Spleen (tissue), 11 donors: ENCODE results near the gene ZNF26. TPM values are rescaled to one million over a fixed set of nuclear protein-coding genes. Genes with fewer than 3 reads are reported as not detected.

Experiments used
- DNase-seq: peaks from one replicate; pipeline ENCODE4 v3.0.0-alpha.2; 2020
- H3K27ac ChIP-seq, 8 donors: fragments of 200-600 bp; sonication (generic) in 7 of 8; 1 replicate in 4 of 8; 2 replicates in 4 of 8; pipeline versions ENCODE4 v1.5.0 to v1.8.0; 2016 to 2021; ENCODE audit warnings: inconsistent platforms in 4 of 8, mild to moderate bottlenecking in 4 of 8, moderate library complexity in 1 of 8
- H3K27me3 ChIP-seq, 7 donors: fragments of 200-600 bp; sonication (generic) in 6 of 7; replicated peaks in 1 of 7; 1 replicate in 4 of 7; 2 replicates in 3 of 7; pipeline versions ENCODE4 v1.5.0 to v1.8.0; 2016 to 2021; ENCODE audit warnings: inconsistent platforms in 3 of 7, mild to moderate bottlenecking in 1 of 7
- H3K36me3 ChIP-seq, 6 donors: fragments of 200-600 bp; sonication (generic) in 5 of 6; 1 replicate in 4 of 6; 2 replicates in 2 of 6; pipeline versions ENCODE4 v1.5.0 to v1.8.0; 2016 to 2021; ENCODE audit warnings: inconsistent platforms in 2 of 6
- H3K4me1 ChIP-seq, 6 donors: fragments of 200-600 bp; sonication (generic) in 5 of 6; 1 replicate in 3 of 6; 2 replicates in 3 of 6; pipeline versions ENCODE4 v1.5.0 to v1.8.0; 2016 to 2021; ENCODE audit warnings: inconsistent platforms in 3 of 6
- H3K4me3 ChIP-seq, 8 donors: fragments of 200-600 bp; sonication (generic) in 7 of 8; 1 replicate in 4 of 8; 2 replicates in 4 of 8; pipeline versions ENCODE4 v1.5.0 to v1.8.0; 2016 to 2021; ENCODE audit warnings: inconsistent platforms in 4 of 8, mild to moderate bottlenecking in 4 of 8, moderate library complexity in 2 of 8
- H3K9me3 ChIP-seq, 8 donors: fragments of 200-600 bp; sonication (generic) in 7 of 8; 1 replicate in 4 of 8; 2 replicates in 4 of 8; pipeline versions ENCODE4 v1.5.0 to v1.8.0; 2016 to 2021; ENCODE audit warnings: inconsistent platforms in 4 of 8
- POLR2A ChIP-seq, 3 donors: fragments of 450-650 bp; IDR thresholded peaks; one replicate each; pipeline ENCODE4 v1.5.1; 2017; ENCODE audit warnings: antibody characterized with exemption in 3 of 3, mild to moderate bottlenecking in 1 of 3
- POLR2AphosphoS5 ChIP-seq, 3 donors: sonication (generic); formaldehyde crosslinking; IDR thresholded peaks; one replicate each; pipeline ENCODE4 v1.5.1; 2017; ENCODE audit warnings: antibody characterized with exemption in 3 of 3
- WGBS, 5 donors: extraction: QIAGEN DNeasy Blood & Tissue Kit in 3 of 5; methylation state at CpG; one replicate each; pipeline versions ENCODE4 v1.1.5 to v1.1.7; 2013 to 2018; 5-methylcytosine and 5-hydroxymethylcytosine counted together
- intact Hi-C: fragments of 100-400 bp; cut with DNase I; formaldehyde crosslinking; loops from one replicate; pipeline ENCODE4 v1.15.0; 2023; ENCODE audit warnings: low total_unique reads
- polyA plus RNA-seq, 3 donors: library from polyadenylated mRNA; stranded (reverse); fragments of 200-250 nt; gene quantifications; one replicate each; pipeline ENCODE4 v1.2.1, GENCODE V29; 2013
- total RNA-seq, 7 donors: library from RNA; depleted of rRNA in 3 of 7; stranded (reverse); fragments of >200 nt in 3 of 7; fragmentation: NEBNext Ultra II Directional in 4 of 7; extraction: Animal tissue kit (Norgen Biotek cat#: 25700) in 4 of 7; gene quantifications; one replicate each; pipeline versions ENCODE4 v1.1.0 to v1.2.1, GENCODE V29; 2016 to 2021
- TF ChIP-seq, protein P1 (sequence below), 11 experiments: fragments of 200-600 bp in 7 of 11; fragments of 450-650 bp in 4 of 11; sonication (generic) in 4 of 11; IDR thresholded peaks in 8 of 11; conservative IDR thresholded peaks in 3 of 11; 1 replicate in 7 of 11; 2 replicates in 4 of 11; pipeline versions ENCODE4 v1.4.0 to v1.8.0; 2016 to 2021; ENCODE audit warnings: antibody characterized with exemption in 11 of 11, inconsistent platforms in 4 of 11, mild to moderate bottlenecking in 1 of 11
- donor health status: healthy with polysubstance abuse.
- donor health status: DM: no; HTN: no; CAD: no; lungs with moderate emphysema.
- donor health status: DM: no; HTN: no; CAD: no.
- donor health status: Bipolar disorder and iron deficiency.
- donor health status: healthy.
- donor health status: DM: no; HTN: no; CAD: no.
- donor health status: DM: yes; HTN: yes; CAD: no.

ZNF26 gene
- total and polyA plus RNA-seq, 10 donors: 4.0 to 28.7 (median 17.9) TPM

- H3K4me3 ChIP-seq: peak overlapping the region in 1 of 8 donors; percentile 26
- 87 to 99% (median 98%) methylated on average over 6 of the region's 6 CpGs for WGBS, 5 donors
- peaks cover 71 to 100% (median 100%) of the 10 kb centered on the region in 8 donors for H3K9me3 ChIP-seq
These were observed 24.6 kb downstream of the ZNF26 start for GRCh38 chr12:133010657-133011297.

DNA sequence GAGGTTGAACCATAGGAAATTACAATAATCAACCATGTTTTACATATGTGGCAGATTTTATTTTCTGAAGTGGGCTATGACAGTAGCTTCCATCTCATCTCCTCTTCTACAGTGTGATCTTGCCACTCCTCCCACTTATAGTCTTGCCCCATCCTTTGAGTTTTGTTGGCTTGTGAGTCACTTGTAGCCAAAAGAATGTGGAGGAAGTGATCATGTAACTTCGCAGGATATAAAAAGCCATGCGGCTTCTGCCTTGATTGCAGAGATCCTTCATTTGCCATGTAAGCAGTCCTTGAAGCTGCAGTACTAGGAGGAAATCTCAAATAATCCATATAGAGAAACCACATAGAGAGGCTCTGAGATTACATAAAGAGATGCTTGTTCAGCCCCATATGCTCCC, 37.4 kb downstream of the ZNF26 start:
- H3K4me3 ChIP-seq: no peak overlapping the region
- intact Hi-C loops: no loop called here
- no peak for DNase-seq
- 91 to 97% (median 94%) methylated on average over 2 of the region's 2 CpGs for WGBS, 5 donors
- TF ChIP-seq POLR2A (IDR thresholded peaks at IDR 0.05) (no peak), POLR2AphosphoS5 (IDR thresholded peaks at IDR 0.05) (no peak)
- TF ChIP-seq, protein P1, sequence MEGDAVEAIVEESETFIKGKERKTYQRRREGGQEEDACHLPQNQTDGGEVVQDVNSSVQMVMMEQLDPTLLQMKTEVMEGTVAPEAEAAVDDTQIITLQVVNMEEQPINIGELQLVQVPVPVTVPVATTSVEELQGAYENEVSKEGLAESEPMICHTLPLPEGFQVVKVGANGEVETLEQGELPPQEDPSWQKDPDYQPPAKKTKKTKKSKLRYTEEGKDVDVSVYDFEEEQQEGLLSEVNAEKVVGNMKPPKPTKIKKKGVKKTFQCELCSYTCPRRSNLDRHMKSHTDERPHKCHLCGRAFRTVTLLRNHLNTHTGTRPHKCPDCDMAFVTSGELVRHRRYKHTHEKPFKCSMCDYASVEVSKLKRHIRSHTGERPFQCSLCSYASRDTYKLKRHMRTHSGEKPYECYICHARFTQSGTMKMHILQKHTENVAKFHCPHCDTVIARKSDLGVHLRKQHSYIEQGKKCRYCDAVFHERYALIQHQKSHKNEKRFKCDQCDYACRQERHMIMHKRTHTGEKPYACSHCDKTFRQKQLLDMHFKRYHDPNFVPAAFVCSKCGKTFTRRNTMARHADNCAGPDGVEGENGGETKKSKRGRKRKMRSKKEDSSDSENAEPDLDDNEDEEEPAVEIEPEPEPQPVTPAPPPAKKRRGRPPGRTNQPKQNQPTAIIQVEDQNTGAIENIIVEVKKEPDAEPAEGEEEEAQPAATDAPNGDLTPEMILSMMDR (IDR thresholded peaks at IDR 0.05 in 8 of 11, conservative IDR thresholded peaks at IDR 0.05 in 3 of 11): no peak
- H3K36me3 ChIP-seq: peaks cover 0 to 12% (median 4%) of the 10 kb centered on the region in 6 donors
- no peaks in the 10 kb centered on the region for H3K4me1 ChIP-seq
- H3K27ac ChIP-seq: no peak overlapping the region
- peaks cover 17 to 100% (median 100%) of the 10 kb centered on the region in 8 donors for H3K9me3 ChIP-seq
- H3K27me3 ChIP-seq: no peaks in the 10 kb centered on the region

More at GRCh38 chr12:133010657-133011297, 24.6 kb downstream of the ZNF26 start:
- intact Hi-C loops: no loop called here
- Histone ChIP-seq H3K27me3 (no peaks in the 10 kb centered on the region), H3K4me1 (no peaks in the 10 kb centered on the region), H3K27ac (no peak overlapping the region), H3K36me3 (peaks cover 53 to 100% (median 99%) of the 10 kb centered on the region in 6 donors)
- no peak for DNase-seq
- TF ChIP-seq POLR2A (IDR thresholded peaks at IDR 0.05) (no peak), POLR2AphosphoS5 (IDR thresholded peaks at IDR 0.05) (no peak)
- TF ChIP-seq, protein P1 (IDR thresholded peaks at IDR 0.05 in 8 of 11, conservative IDR thresholded peaks at IDR 0.05 in 3 of 11): no peak

GRCh38 chr12:133026996-133027395, 40.8 kb downstream of the ZNF26 start:
- Histone ChIP-seq H3K4me3 (no peak overlapping the region), H3K9me3 (peaks cover 9 to 99% (median 98%) of the 10 kb centered on the region in 8 donors)

More at GRCh38 chr12:133026996-133027395, 40.8 kb downstream of the ZNF26 start:
- no peak for DNase-seq
- no peaks in the 10 kb centered on the region for H3K4me1 ChIP-seq
- H3K36me3 ChIP-seq: no peaks in the 10 kb centered on the region
- no peaks in the 10 kb centered on the region for H3K27me3 ChIP-seq
- TF ChIP-seq POLR2AphosphoS5 (IDR thresholded peaks at IDR 0.05): no peak
- TF ChIP-seq, protein P1 (IDR thresholded peaks at IDR 0.05 in 8 of 11, conservative IDR thresholded peaks at IDR 0.05 in 3 of 11): no peak
- TF ChIP-seq POLR2A (IDR thresholded peaks at IDR 0.05): no peak
- no peak overlapping the region for H3K27ac ChIP-seq
- 90 to 95% (median 93%) methylated on average over 7 of the region's 7 CpGs for WGBS, 5 donors
- intact Hi-C loops: no loop called here
